ENCODE results near the gene LCMT2. TPM values are rescaled to one million over a fixed set of nuclear protein-coding genes. Genes with fewer than 3 reads are reported as not detected.

The LCMT2 gene
- total RNA-seq, 1 donor from 2014 or later = 15.7 TPM

DNA sequence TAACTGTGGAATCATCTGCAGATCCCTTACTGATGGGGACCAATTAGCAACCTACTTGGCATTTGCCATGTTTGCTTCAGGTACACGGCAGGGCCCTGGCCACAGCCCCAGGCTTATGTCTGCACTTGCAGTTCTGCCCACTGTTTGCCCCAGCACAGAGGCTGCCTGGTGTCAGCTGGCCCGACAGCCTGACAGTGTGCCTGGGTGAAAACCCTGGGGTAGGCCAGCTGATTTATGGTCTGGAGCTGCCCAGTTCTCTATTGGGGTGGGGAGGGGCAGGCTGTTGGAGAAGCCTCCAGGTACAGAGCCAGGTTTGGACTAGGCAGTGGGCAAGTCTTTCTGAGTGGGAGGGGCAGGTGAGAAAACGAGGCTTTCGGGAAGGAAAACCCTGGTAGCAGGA, 52.5 kb downstream of the LCMT2 start:
- Mint-ChIP-seq H3K36me3 (ENCODE audit: low read depth) (no peaks in the 10 kb centered on the region), H3K27me3 (ENCODE audit: low read depth) (no peaks in the 10 kb centered on the region), H3K4me3 (ENCODE audit: low read depth) (no peak overlapping the region), H3K27ac (no peak overlapping the region), H3K9me3 (no peaks in the 10 kb centered on the region), H3K4me1 (ENCODE audit: low read depth) (no peaks in the 10 kb centered on the region)
- no peak for DNase-seq (ENCODE audit: low spot score)
- intact Hi-C loops (cut with micrococcal nuclease) = no loop called here

DNA sequence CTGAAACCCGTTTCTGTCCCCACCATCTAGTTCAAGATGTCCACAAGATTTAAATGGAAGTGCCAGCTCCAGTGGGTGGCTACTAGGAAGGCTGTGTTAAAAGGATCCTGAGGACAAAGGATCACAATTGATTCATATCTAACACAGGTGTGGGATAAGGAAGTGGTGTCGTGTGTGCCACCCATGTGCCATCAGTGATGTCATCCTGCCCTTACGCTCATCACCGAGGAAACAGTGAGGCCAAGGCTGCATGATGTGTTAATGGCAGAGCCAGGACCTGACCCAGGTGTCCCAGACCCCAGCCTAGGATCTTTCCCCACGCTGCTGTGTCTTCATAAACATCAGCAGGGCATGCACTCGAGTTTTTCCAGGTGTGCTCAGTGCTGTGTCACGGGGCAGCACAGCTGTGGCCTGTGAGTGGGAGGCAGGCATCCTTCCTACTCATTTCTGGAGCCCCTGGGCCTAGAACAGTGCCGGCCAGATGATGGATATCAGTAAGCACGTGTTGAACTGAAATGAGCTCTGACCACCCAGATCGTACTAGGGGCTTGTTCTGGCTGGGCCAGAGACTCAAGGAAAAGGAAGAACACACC, 53.0 kb downstream of the LCMT2 start:
- H3K27me3 Mint-ChIP-seq (ENCODE audit: low read depth) = peaks cover under 1% of the 10 kb centered on the region
- H3K4me1 Mint-ChIP-seq (ENCODE audit: low read depth) = no peaks in the 10 kb centered on the region
- DNase-seq (ENCODE audit: low spot score) = no peak
- no peaks in the 10 kb centered on the region for H3K9me3 Mint-ChIP-seq
- intact Hi-C loops (cut with micrococcal nuclease) = no loop called here
- H3K4me3 Mint-ChIP-seq (ENCODE audit: low read depth) = no peak overlapping the region
- no peak overlapping the region for H3K27ac Mint-ChIP-seq
- H3K36me3 Mint-ChIP-seq (ENCODE audit: low read depth) = no peaks in the 10 kb centered on the region

DNA sequence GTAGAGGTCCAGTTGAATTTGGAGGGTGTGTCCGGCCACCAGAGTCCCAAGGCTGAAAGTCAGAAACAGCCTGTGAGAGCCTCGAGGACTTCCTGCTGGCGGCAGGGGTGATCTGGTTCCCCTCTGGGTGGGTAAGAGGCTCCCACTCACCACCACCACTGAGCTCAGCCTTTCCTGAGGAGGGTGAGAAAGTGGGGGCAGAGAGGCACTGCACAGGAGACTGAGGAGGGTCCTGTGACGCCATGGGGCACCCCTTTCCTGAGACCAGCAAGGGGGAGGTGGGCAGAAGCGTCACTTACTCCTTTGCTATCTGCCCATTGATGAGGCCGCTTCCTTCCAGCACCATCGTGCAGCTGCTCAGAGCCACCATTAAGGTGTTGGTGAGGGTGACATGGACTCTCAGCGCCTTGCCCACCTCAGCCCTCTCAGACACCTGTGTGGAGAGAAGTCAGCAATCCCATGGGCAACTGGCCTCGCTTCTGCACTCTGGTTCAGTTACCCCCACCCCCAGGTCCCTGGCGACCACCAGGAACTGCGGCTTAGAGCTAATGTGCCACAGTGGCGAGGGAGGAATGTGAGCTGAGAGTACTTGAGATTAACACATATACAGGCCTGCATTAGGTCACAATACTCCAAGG, 53.7 kb downstream of the LCMT2 start:
- intact Hi-C loops (cut with micrococcal nuclease) = no loop called here

DNA sequence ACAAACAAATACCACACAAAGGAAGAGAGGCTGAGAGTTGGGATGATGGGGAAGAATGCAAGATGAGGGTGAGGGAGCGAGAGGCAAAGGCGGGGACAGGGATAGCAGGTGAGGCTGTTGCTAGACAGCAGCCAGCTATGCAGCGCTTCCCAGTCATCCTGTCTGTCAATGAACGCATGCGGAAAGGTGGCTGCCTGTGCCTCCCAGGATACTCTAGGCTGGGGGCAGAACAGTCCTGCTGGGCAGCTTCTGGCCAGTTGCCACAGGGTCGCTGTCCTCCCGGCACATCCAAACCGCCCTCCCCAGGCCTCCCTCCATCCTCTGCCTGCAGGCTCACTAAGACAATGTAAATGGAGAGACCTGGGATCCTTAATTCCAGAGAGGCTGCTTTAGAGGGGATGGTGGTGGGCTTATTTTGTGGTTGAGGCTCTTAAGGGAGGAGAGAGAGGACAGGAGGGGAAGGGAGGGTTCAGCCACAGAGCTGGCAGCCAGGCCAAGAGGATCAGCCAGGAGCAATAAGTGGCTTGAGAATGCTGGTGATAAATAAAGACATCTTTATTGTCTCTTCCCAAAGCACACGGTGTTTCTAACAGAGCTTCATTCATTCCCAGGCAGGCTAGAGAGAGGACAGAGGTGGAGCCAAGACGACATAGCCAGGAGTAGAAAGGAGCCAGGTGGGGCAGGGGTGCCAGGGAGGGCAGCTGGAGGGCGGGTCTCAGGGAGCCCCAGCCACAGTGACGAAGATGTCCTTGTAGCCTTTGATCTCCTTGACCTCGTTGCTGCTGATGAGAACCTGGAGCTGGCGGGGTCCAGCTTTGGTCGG, 54.4 kb downstream of the LCMT2 start:
- Mint-ChIP-seq H3K36me3 (ENCODE audit: low read depth) (no peaks in the 10 kb centered on the region), H3K4me3 (ENCODE audit: low read depth) (no peak overlapping the region), H3K27me3 (ENCODE audit: low read depth) (peaks cover 3% of the 10 kb centered on the region), H3K9me3 (no peaks in the 10 kb centered on the region), H3K27ac (no peak overlapping the region), H3K4me1 (ENCODE audit: low read depth) (no peaks in the 10 kb centered on the region)
- intact Hi-C loops (cut with micrococcal nuclease) = no loop called here
- no peak for DNase-seq (ENCODE audit: low spot score)

More for the DNA sequence above, 53.7 kb downstream of the LCMT2 start:
- Mint-ChIP-seq H3K27ac (no peak overlapping the region), H3K27me3 (ENCODE audit: low read depth) (peaks cover 3% of the 10 kb centered on the region), H3K9me3 (no peaks in the 10 kb centered on the region), H3K36me3 (ENCODE audit: low read depth) (no peaks in the 10 kb centered on the region), H3K4me1 (ENCODE audit: low read depth) (no peaks in the 10 kb centered on the region), H3K4me3 (ENCODE audit: low read depth) (no peak overlapping the region)
- no peak for DNase-seq (ENCODE audit: low spot score)

DNA sequence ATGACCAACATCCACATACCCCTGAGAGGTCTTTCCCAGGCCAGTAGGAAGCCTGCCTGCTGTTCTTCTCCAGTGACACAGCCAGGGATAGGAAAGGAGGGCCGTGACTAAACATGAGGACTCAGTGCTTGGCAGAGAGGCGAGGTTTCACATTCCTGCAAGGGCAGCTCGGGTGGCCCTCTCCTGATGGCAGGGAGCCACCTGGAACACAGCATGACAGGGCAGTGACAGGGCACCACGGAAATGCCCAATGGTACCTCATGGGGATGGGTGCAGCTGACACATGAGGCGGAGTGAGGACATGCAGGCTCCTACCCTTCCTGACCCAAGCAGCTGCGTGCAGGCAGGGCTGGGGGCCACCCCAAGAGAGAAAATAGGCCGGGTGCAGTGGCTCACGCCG, 56.2 kb downstream of the LCMT2 start:
- Mint-ChIP-seq H3K27ac (no peak overlapping the region), H3K4me3 (ENCODE audit: low read depth) (no peak overlapping the region), H3K27me3 (ENCODE audit: low read depth) (peaks cover 3% of the 10 kb centered on the region), H3K4me1 (ENCODE audit: low read depth) (peaks cover 2% of the 10 kb centered on the region), H3K36me3 (ENCODE audit: low read depth) (no peaks in the 10 kb centered on the region), H3K9me3 (no peaks in the 10 kb centered on the region)
- intact Hi-C loops (cut with micrococcal nuclease) = no loop called here
- no peak for DNase-seq (ENCODE audit: low spot score)

Other genes with a start within 250 kb of the LCMT2 start
- gene UBR1, start 224.5 kb downstream of the LCMT2 start, total RNA-seq = 36.0 and 36.7 TPM in 2 replicates
- 16.1 and 19.7 TPM in 2 replicates for gene TMEM62, start 197.0 kb downstream of the LCMT2 start, total RNA-seq
- gene CCNDBP1, start 145.2 kb downstream of the LCMT2 start, total RNA-seq = 62.9 and 68.1 TPM in 2 replicates
- not detected in 2 replicates for gene EPB42, start 109.6 kb downstream of the LCMT2 start, total RNA-seq
- gene TGM5, start 63.6 kb downstream of the LCMT2 start, total RNA-seq = 0.09 and 0.21 TPM in 2 replicates
- gene TGM7, start 28.3 kb downstream of the LCMT2 start, total RNA-seq = not detected in 2 replicates
- 31.4 and 33.1 TPM in 2 replicates for gene ZSCAN29, start 40.5 kb upstream of the LCMT2 start, total RNA-seq
- 40.9 and 48.2 TPM in 2 replicates for gene TUBGCP4, start 40.5 kb upstream of the LCMT2 start, total RNA-seq
- 43.8 and 46.6 TPM in 2 replicates for gene TP53BP1, start 162.6 kb upstream of the LCMT2 start, total RNA-seq
- gene MAP1A, start 187.0 kb upstream of the LCMT2 start, total RNA-seq = 1.9 TPM in 2 replicates